HepG2 (cell line): ENCODE results near the gene B4GALT5. TPM values are rescaled to one million over a fixed set of nuclear protein-coding genes. Genes with fewer than 3 reads are reported as not detected.
A peak's percentile ranks its signal among the peaks of the same experiment; 100 is the strongest.

Experiments used
- CCAR2 ChIP-seq: fragments of 200-400 bp; formaldehyde crosslinking; optimal IDR thresholded peaks from 2 replicates; pipeline ENCODE3; 2018; ENCODE audit warnings: low read depth, mild to moderate bottlenecking, low read length, moderate library complexity
- FOXJ3 ChIP-seq: sonication (generic); formaldehyde crosslinking; IDR thresholded peaks from 2 replicates; pipeline ENCODE4 v1.4.0; 2020; ENCODE audit warnings: missing genetic modification reagents, mild to moderate bottlenecking, borderline replicate concordance
- MYNN ChIP-seq: sonication (generic); formaldehyde crosslinking; IDR thresholded peaks from 2 replicates; pipeline ENCODE4 v1.4.0; 2020; ENCODE audit warnings: mild to moderate bottlenecking, low read depth, missing genetic modification reagents
- NFE2 ChIP-seq: sonication (generic); formaldehyde crosslinking; IDR thresholded peaks from 2 replicates; pipeline ENCODE4 v1.4.0; 2020; ENCODE audit warnings: missing genetic modification reagents
- NFKBIZ ChIP-seq: IDR thresholded peaks from 2 replicates; pipeline ENCODE4 v1.6.1; 2018; ENCODE audit warnings: missing genetic modification reagents, missing compliant biosample characterization
- NR3C1 ChIP-seq: sonication (generic); formaldehyde crosslinking; IDR thresholded peaks from 2 replicates; pipeline ENCODE4 v1.4.0; 2020; ENCODE audit warnings: missing genetic modification reagents
- POLR2A ChIP-seq, 2 experiments: IDR thresholded peaks; 2 replicates each; pipeline ENCODE4 v1.6.1; 2011; ENCODE audit warnings: low read depth in 2 of 2, low read length in 2 of 2, mild to moderate bottlenecking in 1 of 2, moderate library complexity in 1 of 2; ENCODE audit not compliant: insufficient read depth in 1 of 2
- RBM39 ChIP-seq: fragments of 200-400 bp; formaldehyde crosslinking; IDR thresholded peaks from one replicate; pipeline ENCODE4 v1.6.1; 2018; ENCODE audit warnings: antibody characterized with exemption, mild to moderate bottlenecking, low read depth, low read length; ENCODE audit not compliant: poor library complexity, severe bottlenecking
- SCMH1 ChIP-seq: sonication (generic); formaldehyde crosslinking; IDR thresholded peaks from 2 replicates; pipeline ENCODE4 v1.9.0; 2021; ENCODE audit warnings: missing genetic modification reagents, mild to moderate bottlenecking, borderline replicate concordance
- TRIM24 ChIP-seq: sonication (generic); formaldehyde crosslinking; IDR thresholded peaks from 2 replicates; pipeline ENCODE4 v1.8.0; 2022; ENCODE audit warnings: mild to moderate bottlenecking, missing genetic modification reagents
- ZC3H4 ChIP-seq: sonication (generic); formaldehyde crosslinking; IDR thresholded peaks from 2 replicates; pipeline ENCODE4 v1.4.0; 2020; ENCODE audit warnings: missing genetic modification reagents, borderline replicate concordance
- ZFX ChIP-seq: sonication (generic); formaldehyde crosslinking; IDR thresholded peaks from 2 replicates; pipeline ENCODE4 v1.4.0; 2020; ENCODE audit warnings: mild to moderate bottlenecking, low read depth, missing genetic modification reagents, moderate library complexity
- ZMYM3 ChIP-seq: sonication (generic); formaldehyde crosslinking; IDR thresholded peaks from 2 replicates; pipeline ENCODE4 v1.5.1; 2020; ENCODE audit warnings: mild to moderate bottlenecking, missing genetic modification reagents
- ZNF296 ChIP-seq: sonication (generic); formaldehyde crosslinking; conservative IDR thresholded peaks from 2 replicates; pipeline ENCODE4 v1.5.0; 2020; ENCODE audit warnings: mild to moderate bottlenecking, missing genetic modification reagents
- ZNF335 ChIP-seq: sonication (generic); formaldehyde crosslinking; IDR thresholded peaks from 2 replicates; pipeline ENCODE4 v1.4.0; 2020; ENCODE audit warnings: missing genetic modification reagents
- ZNF530 ChIP-seq: sonication (generic); formaldehyde crosslinking; IDR thresholded peaks from 2 replicates; pipeline ENCODE4 v1.5.0; 2020; ENCODE audit warnings: low read depth, mild to moderate bottlenecking, missing genetic modification reagents
- ZNF570 ChIP-seq: sonication (generic); formaldehyde crosslinking; IDR thresholded peaks from 2 replicates; pipeline ENCODE4 v1.4.0; 2020; ENCODE audit warnings: mild to moderate bottlenecking, missing genetic modification reagents, borderline replicate concordance
- ZNF777 ChIP-seq: sonication (generic); formaldehyde crosslinking; IDR thresholded peaks from 2 replicates; pipeline ENCODE4 v1.4.0; 2020; ENCODE audit warnings: missing genetic modification reagents
- polyA plus RNA-seq, 8 experiments: library from polyadenylated mRNA; depleted of rRNA in 3 of 8; stranded (reverse) in 7 of 8; unstranded in 1 of 8; fragments of >200 nt; fragmentation: Illumina TruSeq in 4 of 8; extraction: Trizol in 4 of 8; gene quantifications; 2 replicates each; pipeline versions ENCODE4 v1.2.1 to v1.2.3, GENCODE V29; 2011 to 2016; ENCODE audit warnings: low read depth in 4 of 8, missing spikeins in 1 of 8, mixed read lengths in 1 of 8; ENCODE audit not compliant: insufficient read depth in 1 of 8
- total RNA-seq, 5 experiments: library from RNA; depleted of rRNA; stranded (reverse); fragments of >200 nt; fragmentation: Illumina TruSeq; extraction: Trizol; gene quantifications; 2 replicates each; pipeline ENCODE4 v1.2.3, GENCODE V29; 2016; ENCODE audit warnings: low read depth in 1 of 5
- TF ChIP-seq, protein P1 (sequence below): sonication (generic); formaldehyde crosslinking; IDR thresholded peaks from 2 replicates; pipeline ENCODE4 v1.8.1; 2023; ENCODE audit warnings: mild to moderate bottlenecking, missing genetic modification reagents
- TF ChIP-seq, protein P2 (sequence below): IDR thresholded peaks from 2 replicates; pipeline ENCODE4 v1.6.1; 2012; ENCODE audit warnings: low read depth, low read length, improper control_type of control experiment
- TF ChIP-seq, protein P3 (sequence below): sonication (generic); formaldehyde crosslinking; IDR thresholded peaks from 2 replicates; pipeline ENCODE4 v1.9.0; 2022; ENCODE audit warnings: low read depth, missing genetic modification reagents
- TF ChIP-seq, protein P4 (sequence below): sonication (generic); formaldehyde crosslinking; IDR thresholded peaks from 2 replicates; pipeline ENCODE4 v1.8.0; 2022; ENCODE audit warnings: missing genetic modification reagents, mild to moderate bottlenecking, inconsistent platforms, borderline replicate concordance

Gene B4GALT5
- total and polyA plus RNA-seq, 2 of the 13 experiments (the other 11 are each of a cell fraction or from before 2014, with no cell fraction given) = 27.3 to 30.9 TPM

DNA sequence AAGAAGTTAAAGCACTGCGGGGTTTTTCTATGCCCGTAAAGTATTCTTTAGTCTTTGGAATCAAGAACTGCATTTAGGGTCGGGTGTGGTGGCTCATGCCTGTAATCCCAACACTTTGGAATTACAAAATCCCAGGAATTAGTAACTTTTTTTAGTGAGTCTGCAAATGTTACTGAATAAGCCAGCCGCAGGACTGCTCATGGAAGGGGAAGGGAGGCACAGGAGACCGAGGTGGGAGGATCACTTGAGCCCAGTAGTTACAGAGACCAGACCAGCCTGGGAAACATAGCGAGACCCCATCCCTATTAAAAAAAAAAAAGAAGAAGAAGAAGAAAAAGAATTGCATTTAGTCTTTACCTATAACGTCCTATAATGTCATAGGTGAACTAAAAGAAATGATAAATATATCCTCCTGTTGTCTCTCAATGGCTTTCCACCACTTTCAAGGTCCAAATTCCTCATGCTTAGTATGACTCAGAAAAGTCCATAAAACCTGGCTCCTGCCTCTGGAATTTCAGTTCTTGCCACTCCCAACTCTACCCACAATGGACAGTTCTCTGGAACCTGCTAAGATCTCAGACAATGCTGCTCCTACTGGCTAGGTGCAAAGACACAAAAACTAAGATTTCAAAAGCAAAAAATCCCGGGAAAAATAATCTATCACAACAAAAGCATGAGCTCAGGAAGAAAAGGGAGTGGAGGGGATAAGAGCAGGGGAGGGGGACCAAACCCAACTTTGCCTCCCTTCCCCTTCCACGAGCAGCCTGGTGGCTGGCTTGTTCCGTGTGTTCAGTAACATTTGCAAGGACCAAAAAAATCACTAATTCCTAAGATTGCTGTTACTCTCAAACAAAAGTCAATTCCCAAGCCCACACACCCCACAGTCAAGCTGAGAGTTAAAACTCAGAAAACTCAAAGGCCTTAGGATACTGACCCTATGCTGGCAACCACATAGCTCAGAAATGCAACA, 39.0 kb downstream of the B4GALT5 start (continued):
- no peak for TF ChIP-seq TRIM24 (CRISPR knock-in tag)
- TF ChIP-seq ZNF570 = no peak
- TF ChIP-seq ZMYM3 (CRISPR knock-in tag) = peak; percentile 58; the same call in 1 of the 2 replicates
- TF ChIP-seq, protein P1, sequence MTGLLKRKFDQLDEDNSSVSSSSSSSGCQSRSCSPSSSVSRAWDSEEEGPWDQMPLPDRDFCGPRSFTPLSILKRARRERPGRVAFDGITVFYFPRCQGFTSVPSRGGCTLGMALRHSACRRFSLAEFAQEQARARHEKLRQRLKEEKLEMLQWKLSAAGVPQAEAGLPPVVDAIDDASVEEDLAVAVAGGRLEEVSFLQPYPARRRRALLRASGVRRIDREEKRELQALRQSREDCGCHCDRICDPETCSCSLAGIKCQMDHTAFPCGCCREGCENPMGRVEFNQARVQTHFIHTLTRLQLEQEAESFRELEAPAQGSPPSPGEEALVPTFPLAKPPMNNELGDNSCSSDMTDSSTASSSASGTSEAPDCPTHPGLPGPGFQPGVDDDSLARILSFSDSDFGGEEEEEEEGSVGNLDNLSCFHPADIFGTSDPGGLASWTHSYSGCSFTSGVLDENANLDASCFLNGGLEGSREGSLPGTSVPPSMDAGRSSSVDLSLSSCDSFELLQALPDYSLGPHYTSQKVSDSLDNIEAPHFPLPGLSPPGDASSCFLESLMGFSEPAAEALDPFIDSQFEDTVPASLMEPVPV (CRISPR knock-in tag) = no peak
- TF ChIP-seq NFE2 (CRISPR knock-in tag) = no peak
- TF ChIP-seq CCAR2 = no peak
- no peak for TF ChIP-seq ZNF296
- no peak for TF ChIP-seq NR3C1
- TF ChIP-seq POLR2A (IDR thresholded peaks at IDR 0.05; ENCODE audit: insufficient read depth in 1 of 2, low read depth in 2 of 2, low read length in 2 of 2) = peak; percentile 26 to 76; a peak in 3 of 4 replicates
- TF ChIP-seq ZNF530 (CRISPR knock-in tag) = no peak
- no peak for TF ChIP-seq ZFX
- no peak for TF ChIP-seq RBM39
- TF ChIP-seq FOXJ3 (CRISPR knock-in tag) = no peak
- no peak for TF ChIP-seq MYNN (CRISPR knock-in tag)
- TF ChIP-seq SCMH1 (CRISPR knock-in tag) = no peak
- TF ChIP-seq, protein P2, sequence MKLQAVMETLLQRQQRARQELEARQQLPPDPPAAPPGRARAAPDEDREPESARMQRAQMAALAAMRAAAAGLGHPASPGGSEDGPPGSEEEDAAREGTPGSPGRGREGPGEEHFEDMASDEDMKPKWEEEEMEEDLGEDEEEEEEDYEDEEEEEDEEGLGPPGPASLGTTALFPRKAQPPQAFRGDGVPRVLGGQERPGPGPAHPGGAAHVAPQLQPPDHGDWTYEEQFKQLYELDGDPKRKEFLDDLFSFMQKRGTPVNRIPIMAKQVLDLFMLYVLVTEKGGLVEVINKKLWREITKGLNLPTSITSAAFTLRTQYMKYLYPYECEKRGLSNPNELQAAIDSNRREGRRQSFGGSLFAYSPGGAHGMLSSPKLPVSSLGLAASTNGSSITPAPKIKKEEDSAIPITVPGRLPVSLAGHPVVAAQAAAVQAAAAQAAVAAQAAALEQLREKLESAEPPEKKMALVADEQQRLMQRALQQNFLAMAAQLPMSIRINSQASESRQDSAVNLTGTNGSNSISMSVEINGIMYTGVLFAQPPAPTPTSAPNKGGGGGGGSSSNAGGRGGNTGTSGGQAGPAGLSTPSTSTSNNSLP = peak; percentile 84
- no peak for TF ChIP-seq ZNF777 (CRISPR knock-in tag)
- TF ChIP-seq NFKBIZ (CRISPR knock-in tag) = no peak
- TF ChIP-seq, protein P3, sequence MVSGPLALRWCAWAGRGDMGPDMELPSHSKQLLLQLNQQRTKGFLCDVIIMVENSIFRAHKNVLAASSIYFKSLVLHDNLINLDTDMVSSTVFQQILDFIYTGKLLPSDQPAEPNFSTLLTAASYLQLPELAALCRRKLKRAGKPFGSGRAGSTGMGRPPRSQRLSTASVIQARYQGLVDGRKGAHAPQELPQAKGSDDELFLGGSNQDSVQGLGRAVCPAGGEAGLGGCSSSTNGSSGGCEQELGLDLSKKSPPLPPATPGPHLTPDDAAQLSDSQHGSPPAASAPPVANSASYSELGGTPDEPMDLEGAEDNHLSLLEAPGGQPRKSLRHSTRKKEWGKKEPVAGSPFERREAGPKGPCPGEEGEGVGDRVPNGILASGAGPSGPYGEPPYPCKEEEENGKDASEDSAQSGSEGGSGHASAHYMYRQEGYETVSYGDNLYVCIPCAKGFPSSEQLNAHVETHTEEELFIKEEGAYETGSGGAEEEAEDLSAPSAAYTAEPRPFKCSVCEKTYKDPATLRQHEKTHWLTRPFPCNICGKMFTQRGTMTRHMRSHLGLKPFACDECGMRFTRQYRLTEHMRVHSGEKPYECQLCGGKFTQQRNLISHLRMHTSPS (CRISPR knock-in tag) = no peak
- no peak for TF ChIP-seq ZC3H4 (CRISPR knock-in tag)
- TF ChIP-seq, protein P4, sequence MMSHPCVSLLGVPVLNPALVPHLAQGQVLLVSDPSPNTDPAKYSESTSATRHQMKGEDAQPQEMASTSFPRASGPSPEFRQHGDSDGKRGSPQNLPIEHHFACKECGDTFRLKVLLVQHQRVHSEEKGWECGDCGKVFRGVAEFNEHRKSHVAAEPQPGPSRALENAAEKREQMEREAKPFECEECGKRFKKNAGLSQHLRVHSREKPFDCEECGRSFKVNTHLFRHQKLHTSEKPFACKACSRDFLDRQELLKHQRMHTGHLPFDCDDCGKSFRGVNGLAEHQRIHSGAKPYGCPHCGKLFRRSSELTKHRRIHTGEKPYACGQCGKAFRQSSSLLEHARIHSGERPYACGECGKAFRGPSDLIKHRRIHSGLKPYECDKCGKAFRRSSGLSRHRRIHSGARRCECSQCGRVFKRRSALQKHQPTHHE = no peak
- no peak for TF ChIP-seq ZNF335 (CRISPR knock-in tag)
